OCI-LY3 (cell line): ENCODE data around the gene CTNNA3.

ENCODE experiments used
- H2AFZ ChIP-seq: fragments of 200-600, 300-600 bp; shearing (Covaris generic); 2 replicates; pipeline ENCODE4 v1.6.0; 2014; ENCODE audit warnings: antibody characterized with exemption, low read depth, low read length
- H3K27ac ChIP-seq: fragments of 200-600, 300-600 bp; sonication (generic); 2 replicates; pipeline ENCODE4 v1.5.1; 2014; ENCODE audit warnings: mild to moderate bottlenecking, low read length, moderate library complexity, mixed read lengths
- H3K27me3 ChIP-seq: fragments of 200-600, 300-600 bp; sonication (generic); 2 replicates; pipeline ENCODE4 v1.6.1; 2014; ENCODE audit warnings: low read depth, low read length, mixed read lengths
- H3K36me3 ChIP-seq: fragments of 200-600, 300-600 bp; sonication (generic); replicated peaks from 2 replicates; pipeline ENCODE3; 2014; ENCODE audit warnings: low read depth, low read length, mixed read lengths
- H3K4me1 ChIP-seq: fragments of 300-600, 200-600 bp; sonication (generic); 2 replicates; pipeline ENCODE4 v1.6.1; 2014; ENCODE audit warnings: low read length, mixed read lengths
- H3K4me2 ChIP-seq: fragments of 200-600, 300-600 bp; sonication (generic); 2 replicates; pipeline ENCODE4 v1.6.1; 2014; ENCODE audit warnings: low read length, mixed read lengths
- H3K4me3 ChIP-seq: fragments of 300-600, 200-600 bp; sonication (generic); 2 replicates; pipeline ENCODE4 v1.5.1; 2014; ENCODE audit warnings: antibody characterized with exemption, mild to moderate bottlenecking, low read length, moderate library complexity
- H3K79me2 ChIP-seq: fragments of 300-600, 200-600 bp; shearing (Covaris generic); 2 replicates; pipeline ENCODE4 v1.6.1; 2014; ENCODE audit warnings: mild to moderate bottlenecking, low read length, mixed read lengths
- H3K9ac ChIP-seq: fragments of 300-600, 200-600 bp; shearing (Covaris generic); 2 replicates; pipeline ENCODE4 v1.6.0; 2014; ENCODE audit warnings: mild to moderate bottlenecking, low read length, moderate library complexity
- H3K9me3 ChIP-seq: fragments of 200-600, 300-600 bp; shearing (Covaris generic); 2 replicates; pipeline ENCODE4 v1.6.1; 2014; ENCODE audit warnings: low read length, mixed read lengths; ENCODE audit not compliant: insufficient read depth
- H4K20me1 ChIP-seq: fragments of 200-600, 300-600 bp; sonication (generic); 2 replicates; pipeline ENCODE4 v1.6.1; 2016; ENCODE audit warnings: low read length, mixed read lengths; ENCODE audit not compliant: insufficient read depth
- EZH2phosphoT487 ChIP-seq: fragments of 200-600 bp; shearing (Covaris generic); IDR thresholded peaks from 2 replicates; pipeline ENCODE4 v1.6.1; 2018; ENCODE audit warnings: antibody characterized with exemption, mixed run types, low read depth
- TF ChIP-seq, protein P1 (sequence below): fragments of 200-600, 300-600 bp; sonication (generic); IDR thresholded peaks from 2 replicates; pipeline ENCODE4 v1.5.1; 2014; ENCODE audit warnings: antibody characterized with exemption, low read length, low read depth

The CTNNA3 gene

DNA sequence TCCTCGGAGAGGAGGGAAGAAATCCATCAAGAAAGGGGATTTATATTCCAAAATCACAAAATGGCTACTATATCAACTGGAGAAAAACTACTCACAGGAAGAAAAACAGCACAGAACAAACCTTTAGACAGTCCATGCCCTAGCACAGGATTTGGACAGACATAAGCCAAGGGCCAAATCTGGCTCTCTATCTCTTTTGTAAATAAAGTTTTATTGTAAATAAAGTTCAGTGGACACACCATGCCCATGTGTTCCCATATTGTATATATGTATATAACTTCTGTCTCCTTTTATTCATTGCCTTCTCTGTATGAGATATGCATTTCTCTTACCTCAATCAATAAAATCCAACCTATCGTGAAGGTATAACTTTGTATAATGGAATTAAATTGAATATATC lies 1513.0 kb downstream of the CTNNA3 start:
- no peak overlapping the region for H3K27ac ChIP-seq
- no peaks in the 10 kb centered on the region for H3K9me3 ChIP-seq
- no peak overlapping the region for H3K9ac ChIP-seq
- no peak overlapping the region for H3K4me2 ChIP-seq
- H3K4me3 ChIP-seq, result no peak overlapping the region
- no peak overlapping the region for H2AFZ ChIP-seq
- H3K4me1 ChIP-seq, result no peaks in the 10 kb centered on the region
- no peaks in the 10 kb centered on the region for H3K36me3 ChIP-seq
- no peaks in the 10 kb centered on the region for H3K79me2 ChIP-seq
- no peaks in the 10 kb centered on the region for H4K20me1 ChIP-seq
- TF ChIP-seq, protein P1, sequence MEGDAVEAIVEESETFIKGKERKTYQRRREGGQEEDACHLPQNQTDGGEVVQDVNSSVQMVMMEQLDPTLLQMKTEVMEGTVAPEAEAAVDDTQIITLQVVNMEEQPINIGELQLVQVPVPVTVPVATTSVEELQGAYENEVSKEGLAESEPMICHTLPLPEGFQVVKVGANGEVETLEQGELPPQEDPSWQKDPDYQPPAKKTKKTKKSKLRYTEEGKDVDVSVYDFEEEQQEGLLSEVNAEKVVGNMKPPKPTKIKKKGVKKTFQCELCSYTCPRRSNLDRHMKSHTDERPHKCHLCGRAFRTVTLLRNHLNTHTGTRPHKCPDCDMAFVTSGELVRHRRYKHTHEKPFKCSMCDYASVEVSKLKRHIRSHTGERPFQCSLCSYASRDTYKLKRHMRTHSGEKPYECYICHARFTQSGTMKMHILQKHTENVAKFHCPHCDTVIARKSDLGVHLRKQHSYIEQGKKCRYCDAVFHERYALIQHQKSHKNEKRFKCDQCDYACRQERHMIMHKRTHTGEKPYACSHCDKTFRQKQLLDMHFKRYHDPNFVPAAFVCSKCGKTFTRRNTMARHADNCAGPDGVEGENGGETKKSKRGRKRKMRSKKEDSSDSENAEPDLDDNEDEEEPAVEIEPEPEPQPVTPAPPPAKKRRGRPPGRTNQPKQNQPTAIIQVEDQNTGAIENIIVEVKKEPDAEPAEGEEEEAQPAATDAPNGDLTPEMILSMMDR, result no peak
- TF ChIP-seq EZH2phosphoT487, result no peak
- no peaks in the 10 kb centered on the region for H3K27me3 ChIP-seq

DNA sequence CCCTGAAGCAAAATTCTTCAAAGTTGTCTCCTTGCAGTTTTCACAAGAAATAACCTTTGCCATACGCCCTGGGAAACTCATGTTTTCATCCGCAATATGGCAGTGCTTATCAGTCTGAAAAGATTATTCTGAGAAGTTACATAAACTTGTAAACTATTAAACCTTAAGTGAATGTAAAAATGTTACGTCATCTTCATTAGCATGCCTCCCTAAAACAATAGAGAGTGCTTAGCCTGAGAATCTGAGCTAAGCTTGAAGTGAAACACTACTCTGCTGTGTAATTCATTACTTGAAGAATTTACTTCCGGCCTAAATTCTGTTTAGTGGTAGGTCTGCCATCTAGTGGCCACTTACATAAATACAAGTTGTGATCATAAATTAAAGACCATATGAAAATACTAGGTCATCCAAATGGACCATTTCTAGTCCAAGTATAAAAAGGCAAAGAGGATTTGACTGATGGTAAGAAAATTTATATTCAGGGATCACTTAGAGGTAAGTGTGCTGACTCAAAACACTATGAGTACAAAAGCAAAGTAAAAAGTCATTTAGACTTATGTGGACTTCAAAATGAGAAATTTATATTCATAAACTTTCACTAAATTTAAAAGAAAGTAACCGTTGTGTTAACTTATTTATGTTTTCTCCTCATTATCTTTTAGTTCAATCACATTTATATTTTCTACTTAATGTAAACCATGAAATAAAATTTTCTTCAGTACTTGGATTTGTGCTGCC lies 1515.2 kb downstream of the CTNNA3 start:
- Histone ChIP-seq H3K27me3 (no peaks in the 10 kb centered on the region), H3K4me3 (no peak overlapping the region), H2AFZ (peak overlapping the region; percentile 52; the same call in 1 of the 2 replicates), H3K4me1 (no peaks in the 10 kb centered on the region), H3K4me2 (peak overlapping the region; percentile 37; the same call in 1 of the 2 replicates), H3K36me3 (no peaks in the 10 kb centered on the region), H3K9ac (no peak overlapping the region), H3K27ac (no peak overlapping the region), H3K79me2 (no peaks in the 10 kb centered on the region), H4K20me1 (no peaks in the 10 kb centered on the region), H3K9me3 (no peaks in the 10 kb centered on the region)
- TF ChIP-seq, protein P1, result peak; percentile 58
- no peak for TF ChIP-seq EZH2phosphoT487

DNA sequence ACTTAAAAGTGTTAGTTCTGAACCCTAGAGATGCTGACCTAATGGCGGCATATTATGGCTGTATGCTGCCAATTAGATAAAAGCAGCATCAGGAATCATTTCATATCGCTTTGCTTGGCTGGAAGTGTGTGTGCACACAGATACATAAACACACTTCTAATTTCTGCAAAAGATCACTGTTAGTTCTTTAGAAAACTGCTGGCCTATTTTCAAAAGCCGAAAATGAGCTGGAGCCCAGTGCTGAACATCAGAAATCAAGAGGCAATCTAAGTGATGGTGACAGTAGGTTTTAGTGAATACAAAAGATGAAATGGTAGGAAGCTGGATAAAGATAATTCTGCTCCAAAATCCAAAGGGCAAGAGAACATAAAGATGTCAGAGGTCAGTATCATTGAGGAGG lies 1516.0 kb downstream of the CTNNA3 start:
- Histone ChIP-seq H3K4me2 (no peak overlapping the region), H3K4me3 (no peak overlapping the region), H3K79me2 (no peaks in the 10 kb centered on the region), H3K4me1 (no peaks in the 10 kb centered on the region), H3K9ac (no peak overlapping the region), H3K27ac (no peak overlapping the region), H3K9me3 (no peaks in the 10 kb centered on the region), H3K36me3 (no peaks in the 10 kb centered on the region), H4K20me1 (no peaks in the 10 kb centered on the region), H2AFZ (peak overlapping the region; percentile 52; the same call in 1 of the 2 replicates), H3K27me3 (no peaks in the 10 kb centered on the region)
- TF ChIP-seq, protein P1, result no peak
- no peak for TF ChIP-seq EZH2phosphoT487

DNA sequence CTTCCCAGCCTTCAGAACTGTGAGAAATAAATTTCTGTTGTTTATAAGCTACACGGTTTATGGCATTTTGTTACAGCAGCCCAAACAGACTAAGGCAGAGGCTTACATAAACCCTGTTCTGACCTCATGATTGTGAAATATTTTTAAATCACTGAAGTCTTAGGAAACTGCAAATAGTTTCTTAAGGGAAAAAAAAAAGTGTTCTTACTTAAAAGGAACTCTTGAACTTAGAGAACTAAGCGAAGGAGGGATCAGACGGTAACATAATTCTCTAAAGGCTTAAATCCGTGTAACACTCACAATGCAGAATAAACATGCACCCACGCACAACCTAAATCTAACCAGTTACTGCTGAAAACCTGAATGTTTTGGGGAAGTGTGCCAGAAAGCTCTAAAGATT lies 1519.2 kb downstream of the CTNNA3 start:
- Histone ChIP-seq H2AFZ (no peak overlapping the region), H3K27me3 (no peaks in the 10 kb centered on the region), H3K4me3 (no peak overlapping the region), H4K20me1 (no peaks in the 10 kb centered on the region), H3K4me2 (no peak overlapping the region), H3K36me3 (no peaks in the 10 kb centered on the region), H3K27ac (no peak overlapping the region), H3K9ac (no peak overlapping the region), H3K4me1 (no peaks in the 10 kb centered on the region), H3K9me3 (no peaks in the 10 kb centered on the region), H3K79me2 (no peaks in the 10 kb centered on the region)
- no peak for TF ChIP-seq EZH2phosphoT487
- TF ChIP-seq, protein P1, result no peak
